ENCODE data around the gene CKAP2L.

The CKAP2L gene

DNA sequence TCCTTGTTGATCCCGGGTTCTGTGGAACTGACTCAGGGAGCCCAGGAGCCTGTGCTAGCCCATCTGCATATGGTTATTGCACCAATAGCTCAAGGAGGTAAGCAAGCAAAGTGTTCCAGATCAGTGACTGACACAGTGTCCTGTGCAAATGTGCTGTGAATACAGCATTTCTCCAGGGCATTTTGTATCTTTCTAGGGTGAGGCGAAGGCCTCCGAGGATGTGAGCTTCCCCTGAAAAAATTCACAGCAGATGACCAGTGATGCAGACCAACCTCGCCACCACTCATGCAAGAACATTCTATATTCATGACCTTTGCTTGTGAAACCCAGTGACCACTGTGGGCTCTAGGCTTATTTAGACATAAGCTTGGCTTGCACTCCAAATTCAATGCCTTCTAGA lies 58.8 kb downstream of the CKAP2L start:
- TF ChIP-seq PPARA (CRISPR knock-in tag; IDR thresholded peaks at IDR 0.05; ENCODE audit: borderline replicate concordance), result no peak
- TF ChIP-seq BACH2 (CRISPR knock-in tag; IDR thresholded peaks at IDR 0.05; ENCODE audit: borderline replicate concordance), result no peak
- TF ChIP-seq OSR1 (CRISPR knock-in tag; IDR thresholded peaks at IDR 0.05), result no peak
- TF ChIP-seq GLIS3 (CRISPR knock-in tag; IDR thresholded peaks at IDR 0.05), result no peak
- TF ChIP-seq TSHZ2 (CRISPR knock-in tag; IDR thresholded peaks at IDR 0.05), result no peak
- no peak for TF ChIP-seq ISL1 (CRISPR knock-in tag; IDR thresholded peaks at IDR 0.05)
- TF ChIP-seq ZFP30 (CRISPR knock-in tag; IDR thresholded peaks at IDR 0.05), result no peak
- no peak for TF ChIP-seq ZNF70 (CRISPR knock-in tag; IDR thresholded peaks at IDR 0.05)
- no peak for TF ChIP-seq CSRNP3 (CRISPR knock-in tag; IDR thresholded peaks at IDR 0.05)
- no peak for TF ChIP-seq ZNF8 (CRISPR knock-in tag; IDR thresholded peaks at IDR 0.05)
- TF ChIP-seq, protein P1, sequence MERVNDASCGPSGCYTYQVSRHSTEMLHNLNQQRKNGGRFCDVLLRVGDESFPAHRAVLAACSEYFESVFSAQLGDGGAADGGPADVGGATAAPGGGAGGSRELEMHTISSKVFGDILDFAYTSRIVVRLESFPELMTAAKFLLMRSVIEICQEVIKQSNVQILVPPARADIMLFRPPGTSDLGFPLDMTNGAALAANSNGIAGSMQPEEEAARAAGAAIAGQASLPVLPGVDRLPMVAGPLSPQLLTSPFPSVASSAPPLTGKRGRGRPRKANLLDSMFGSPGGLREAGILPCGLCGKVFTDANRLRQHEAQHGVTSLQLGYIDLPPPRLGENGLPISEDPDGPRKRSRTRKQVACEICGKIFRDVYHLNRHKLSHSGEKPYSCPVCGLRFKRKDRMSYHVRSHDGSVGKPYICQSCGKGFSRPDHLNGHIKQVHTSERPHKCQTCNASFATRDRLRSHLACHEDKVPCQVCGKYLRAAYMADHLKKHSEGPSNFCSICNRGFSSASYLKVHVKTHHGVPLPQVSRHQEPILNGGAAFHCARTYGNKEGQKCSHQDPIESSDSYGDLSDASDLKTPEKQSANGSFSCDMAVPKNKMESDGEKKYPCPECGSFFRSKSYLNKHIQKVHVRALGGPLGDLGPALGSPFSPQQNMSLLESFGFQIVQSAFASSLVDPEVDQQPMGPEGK (CRISPR knock-in tag; IDR thresholded peaks at IDR 0.05; ENCODE audit: borderline replicate concordance), result no peak
- TF ChIP-seq TCF4 (CRISPR knock-in tag; IDR thresholded peaks at IDR 0.05; ENCODE audit: borderline replicate concordance), result no peak
- TF ChIP-seq ZC3H10 (CRISPR knock-in tag; IDR thresholded peaks at IDR 0.05), result no peak
- no peak for TF ChIP-seq ZFP3 (CRISPR knock-in tag; IDR thresholded peaks at IDR 0.05)
- no peak for TF ChIP-seq TOX (CRISPR knock-in tag; IDR thresholded peaks at IDR 0.05; ENCODE audit: borderline replicate concordance)
- no peak for TF ChIP-seq ZNF565 (CRISPR knock-in tag; conservative IDR thresholded peaks at IDR 0.05; ENCODE audit: low read depth)
- TF ChIP-seq ARNTL (CRISPR knock-in tag; IDR thresholded peaks at IDR 0.05; ENCODE audit: borderline replicate concordance, low read depth), result no peak
- TF ChIP-seq CSDC2 (CRISPR knock-in tag; IDR thresholded peaks at IDR 0.05), result no peak
- TF ChIP-seq ESRRG (CRISPR knock-in tag; IDR thresholded peaks at IDR 0.05), result no peak
- TF ChIP-seq, protein P2, sequence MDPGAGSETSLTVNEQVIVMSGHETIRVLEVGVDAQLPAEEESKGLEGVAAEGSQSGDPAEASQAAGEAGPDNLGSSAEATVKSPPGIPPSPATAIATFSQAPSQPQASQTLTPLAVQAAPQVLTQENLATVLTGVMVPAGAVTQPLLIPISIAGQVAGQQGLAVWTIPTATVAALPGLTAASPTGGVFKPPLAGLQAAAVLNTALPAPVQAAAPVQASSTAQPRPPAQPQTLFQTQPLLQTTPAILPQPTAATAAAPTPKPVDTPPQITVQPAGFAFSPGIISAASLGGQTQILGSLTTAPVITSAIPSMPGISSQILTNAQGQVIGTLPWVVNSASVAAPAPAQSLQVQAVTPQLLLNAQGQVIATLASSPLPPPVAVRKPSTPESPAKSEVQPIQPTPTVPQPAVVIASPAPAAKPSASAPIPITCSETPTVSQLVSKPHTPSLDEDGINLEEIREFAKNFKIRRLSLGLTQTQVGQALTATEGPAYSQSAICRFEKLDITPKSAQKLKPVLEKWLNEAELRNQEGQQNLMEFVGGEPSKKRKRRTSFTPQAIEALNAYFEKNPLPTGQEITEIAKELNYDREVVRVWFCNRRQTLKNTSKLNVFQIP (CRISPR knock-in tag; IDR thresholded peaks at IDR 0.05; ENCODE audit: borderline replicate concordance, low read depth), result no peak
- ATAC-seq, result no peak

GRCh38 chr2:112703684-112704083 lies 60.7 kb downstream of the CKAP2L start:
- TF ChIP-seq ZFP3 (CRISPR knock-in tag; IDR thresholded peaks at IDR 0.05) (no peak), OSR1 (CRISPR knock-in tag; IDR thresholded peaks at IDR 0.05) (no peak), ZNF565 (CRISPR knock-in tag; conservative IDR thresholded peaks at IDR 0.05; ENCODE audit: low read depth) (no peak), RARB (CRISPR knock-in tag; IDR thresholded peaks at IDR 0.05) (no peak), TOX (CRISPR knock-in tag; IDR thresholded peaks at IDR 0.05; ENCODE audit: borderline replicate concordance) (no peak), ISL1 (CRISPR knock-in tag; IDR thresholded peaks at IDR 0.05) (no peak), ZC3H10 (CRISPR knock-in tag; IDR thresholded peaks at IDR 0.05) (no peak), CSDC2 (CRISPR knock-in tag; IDR thresholded peaks at IDR 0.05) (no peak), CREB5 (CRISPR knock-in tag; IDR thresholded peaks at IDR 0.05; ENCODE audit: low read depth) (no peak), TSHZ2 (CRISPR knock-in tag; IDR thresholded peaks at IDR 0.05) (no peak), ZNF8 (CRISPR knock-in tag; IDR thresholded peaks at IDR 0.05) (no peak), CSRNP3 (CRISPR knock-in tag; IDR thresholded peaks at IDR 0.05) (no peak)
- TF ChIP-seq, protein P2 (CRISPR knock-in tag; IDR thresholded peaks at IDR 0.05; ENCODE audit: borderline replicate concordance, low read depth), result no peak
- no peak for ATAC-seq
